DMS79 treated with DMSO at 0.1 percent for 48 hours (cell line): ENCODE measurements around the gene MINDY2.
"Not testable (repeated sequence)": the region's sequence is repeated elsewhere in the genome, so short reads cannot be mapped to it uniquely, and the experiment has no call there.

ENCODE experiments used
- DNase-seq: peaks from one replicate; lab custom pipeline; 2025; lab: John Stamatoyannopoulos, UW

MINDY2 gene

DNA sequence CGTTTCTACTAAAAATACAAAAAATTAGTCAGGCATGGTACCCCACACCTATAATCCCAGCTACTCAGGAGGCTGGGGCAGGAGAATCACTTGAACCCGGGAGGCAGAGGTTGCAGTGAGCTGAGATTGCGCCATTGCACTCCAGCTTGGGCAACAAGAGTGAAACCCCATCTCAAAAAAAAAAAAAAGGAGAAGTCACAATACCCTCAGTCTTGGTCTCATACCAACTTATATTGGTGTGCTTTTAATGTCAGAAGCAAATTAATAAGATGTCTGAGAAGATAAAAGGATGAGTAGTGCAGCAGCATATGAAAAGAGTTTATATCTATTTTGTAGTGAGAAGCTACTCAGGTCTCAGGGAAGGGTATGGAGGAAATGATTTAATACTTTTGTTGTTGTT, 112.8 kb downstream of the MINDY2 start:
- DNase-seq = not testable (repeated sequence)

DNA sequence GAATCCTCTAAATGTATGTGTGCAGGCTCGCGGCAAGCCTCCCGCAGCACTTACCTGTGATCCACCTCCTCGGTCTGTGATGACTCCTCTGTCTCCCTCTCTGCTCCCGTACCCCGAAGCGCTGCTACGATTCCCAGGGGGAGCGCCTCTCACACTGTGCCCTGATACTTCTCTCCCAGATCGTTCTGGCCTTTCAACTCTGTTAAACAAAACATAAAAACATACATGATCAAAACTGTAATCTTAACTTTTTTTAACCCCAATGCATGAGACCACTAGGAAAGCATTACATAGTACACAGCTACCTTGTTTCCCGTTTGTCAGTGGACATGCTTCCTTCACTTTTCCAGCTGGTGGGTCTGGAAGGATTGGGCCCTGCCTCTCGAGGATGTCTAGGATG, 115.8 kb downstream of the MINDY2 start:
- DNase-seq = no peak

DNA sequence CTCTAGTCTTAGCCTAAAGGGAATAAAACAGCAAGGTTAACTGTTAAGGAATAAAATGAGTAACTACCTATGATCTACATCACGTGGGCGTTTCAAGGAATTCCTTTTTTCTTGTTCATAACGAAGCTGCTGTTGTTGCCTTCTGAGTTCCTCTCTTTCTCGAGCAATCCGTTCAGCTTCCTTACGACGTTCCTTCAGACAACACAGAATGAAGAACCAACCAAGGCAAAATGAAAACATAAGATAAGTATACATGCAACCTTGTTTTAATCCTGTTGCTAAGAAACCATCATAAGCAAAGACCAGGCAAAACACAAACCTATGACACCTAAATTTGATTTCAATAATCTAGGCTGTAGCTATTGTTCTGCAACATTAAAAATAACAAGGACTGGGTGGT, 118.3 kb downstream of the MINDY2 start:
- no peak for DNase-seq

DNA sequence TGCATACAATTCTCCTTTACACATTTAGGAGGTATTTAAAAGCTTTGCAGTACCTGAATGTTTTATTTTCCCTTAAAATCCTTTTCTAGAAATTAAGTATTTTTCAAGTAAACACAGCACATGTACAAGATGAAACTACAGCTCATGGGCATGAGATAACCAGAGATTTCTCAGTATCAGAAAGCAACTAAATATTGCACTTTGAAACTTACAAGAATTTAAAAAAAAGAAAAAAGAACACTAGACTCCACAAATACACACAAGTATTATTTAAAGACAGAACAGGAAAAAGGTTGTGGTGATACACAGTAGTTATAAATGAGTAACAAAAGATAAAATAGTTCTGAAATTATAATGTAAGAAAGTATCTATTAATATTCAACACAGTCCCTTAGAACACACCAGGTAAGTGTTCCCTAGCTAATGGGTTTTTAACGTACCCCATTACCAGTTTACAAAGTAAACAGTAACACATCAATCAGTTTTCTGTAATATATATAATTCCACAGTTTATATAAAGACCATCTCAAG, 127.1 kb downstream of the MINDY2 start:
- no peak for DNase-seq

DNA sequence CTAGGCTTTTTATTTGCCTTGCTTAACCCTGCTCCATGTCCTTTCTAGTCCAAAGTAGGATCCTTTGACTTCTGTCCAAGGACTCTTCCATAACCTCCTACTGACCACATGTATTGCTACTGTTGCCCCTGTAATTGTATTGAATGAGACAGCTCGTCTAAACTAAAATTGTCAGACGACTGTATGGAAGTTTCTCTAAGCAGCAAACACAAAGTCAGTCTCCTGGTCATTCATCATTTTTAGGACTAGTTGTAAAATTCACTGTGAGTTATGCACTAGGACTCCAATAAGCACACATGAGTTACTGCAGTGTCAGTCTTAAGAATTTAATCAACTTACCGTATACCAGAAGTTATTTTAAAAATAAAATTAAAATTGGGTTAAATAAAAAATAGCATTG, 129.5 kb downstream of the MINDY2 start:
- DNase-seq = no peak

DNA sequence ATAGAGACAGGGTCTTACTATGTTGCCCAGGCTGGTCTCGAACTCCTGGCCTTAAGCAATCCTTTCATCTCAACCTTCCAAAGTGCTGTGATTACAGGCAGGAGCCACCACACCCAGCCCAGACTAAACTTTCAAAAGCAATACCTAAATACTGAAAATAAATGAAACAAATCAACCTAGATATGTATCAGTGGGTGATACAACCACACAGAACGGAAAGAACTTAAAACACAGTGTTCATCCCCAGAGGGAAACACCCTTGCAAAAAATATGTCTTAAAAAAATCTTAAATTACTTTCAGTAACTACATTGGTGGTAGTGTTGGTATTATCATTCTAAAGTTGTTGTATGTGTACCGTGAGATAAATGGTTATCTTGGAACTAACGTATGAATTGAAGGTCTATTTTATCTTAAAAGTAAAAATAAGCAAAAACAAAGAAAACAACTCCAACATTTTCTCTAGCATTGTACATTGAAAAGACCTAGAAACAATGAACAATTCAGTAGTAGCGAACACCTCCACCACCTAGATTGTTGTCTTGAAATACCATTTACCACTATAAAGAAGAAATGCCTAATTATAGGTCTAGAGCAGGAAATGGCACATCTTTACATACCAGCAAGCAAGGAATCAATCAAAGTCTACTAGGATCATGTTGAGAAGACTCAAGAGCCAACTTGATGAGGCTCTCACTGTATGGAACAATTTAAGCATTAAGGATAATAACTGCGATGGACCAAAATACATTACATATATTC, 137.6 kb downstream of the MINDY2 start:
- DNase-seq = no peak

DNA sequence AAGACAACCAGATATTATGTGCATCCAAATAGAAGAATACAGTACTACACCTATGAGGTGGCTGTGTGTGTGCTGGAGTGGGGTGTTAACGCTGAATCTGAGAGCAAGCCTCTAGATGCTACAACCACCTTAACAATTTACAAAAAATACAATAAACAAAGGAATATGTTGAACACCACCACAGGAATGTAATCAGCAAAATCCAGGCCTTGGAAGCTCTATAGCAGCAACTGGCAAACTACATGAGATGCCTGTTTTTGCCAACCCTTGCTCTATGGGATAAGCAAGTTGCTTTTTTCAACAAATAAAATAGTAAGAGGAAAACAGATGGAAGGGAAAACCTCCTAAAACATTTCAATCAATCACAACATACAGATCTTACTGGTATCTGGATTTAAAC, 138.5 kb downstream of the MINDY2 start:
- DNase-seq = no peak

DNA sequence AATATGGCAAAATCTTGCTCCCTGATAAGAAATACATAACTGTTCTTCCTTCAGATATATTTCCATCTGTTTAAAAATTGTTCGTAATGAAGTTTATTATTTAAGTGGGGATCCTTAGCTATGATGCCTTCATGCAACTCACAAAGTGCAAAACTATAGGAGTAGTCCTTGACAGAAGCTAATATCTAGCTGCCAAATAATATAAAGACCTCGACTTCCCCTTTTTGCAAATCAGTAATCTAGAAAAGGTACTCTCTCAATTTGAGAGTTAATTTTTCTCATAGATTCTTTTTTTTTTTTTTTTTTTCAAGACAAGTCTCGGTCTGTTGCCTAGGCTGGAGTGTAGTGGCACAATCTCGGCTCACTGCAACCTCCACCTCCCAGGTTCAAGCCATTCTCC, 139.4 kb downstream of the MINDY2 start:
- no peak for DNase-seq
